Natural killer cell (primary cell): ENCODE data around the gene ZNF575. TPM values are rescaled to one million over a fixed set of nuclear protein-coding genes. Genes with fewer than 3 reads are reported as not detected.
"Not testable (repeated sequence)": the region's sequence is repeated elsewhere in the genome, so short reads cannot be mapped to it uniquely, and the experiment has no call there.

Experiments
- ATAC-seq, 3 donors: fragments of 150-1000 bp in 2 of 3; fragments of 200-7000 bp in 1 of 3; cut with Tn5 transposase; 1 replicate in 1 of 3; 2 replicates in 2 of 3; pipeline ENCODE4 v1.10.0; 2021; ENCODE audit warnings: mild to moderate bottlenecking in 2 of 3, moderate library complexity in 2 of 3
- DNase-seq, 2 donors: peaks; one replicate each; pipeline versions ENCODE4 v3.0.0 to v3.0.0-alpha.2; 2013 to 2021; ENCODE audit warnings: mixed read lengths in 1 of 2
- H3K27ac ChIP-seq: one replicate; pipeline ENCODE4 v1.5.1; 2013; ENCODE audit warnings: mild to moderate bottlenecking, low read length
- H3K27me3 ChIP-seq: one replicate; pipeline ENCODE4 v1.6.1; 2013; ENCODE audit warnings: low read length; ENCODE audit not compliant: control insufficient read depth, insufficient read depth
- H3K36me3 ChIP-seq: one replicate; pipeline ENCODE4 v1.6.1; 2013; ENCODE audit warnings: low read length; ENCODE audit not compliant: control insufficient read depth, insufficient read depth
- H3K4me1 ChIP-seq: one replicate; pipeline ENCODE4 v1.6.1; 2013; ENCODE audit warnings: low read length; ENCODE audit not compliant: control insufficient read depth, insufficient read depth
- H3K4me3 ChIP-seq: one replicate; pipeline ENCODE4 v1.5.1; 2013; ENCODE audit warnings: low read length
- H3K9me3 ChIP-seq: one replicate; pipeline ENCODE4 v1.6.1; 2013; ENCODE audit warnings: low read length; ENCODE audit not compliant: control insufficient read depth, insufficient read depth
- H3K27ac Mint-ChIP-seq, 2 donors: one replicate each; pipeline ENCODE4 v1.8.0; 2022; ENCODE audit warnings: mild to moderate bottlenecking in 2 of 2, mixed read lengths in 2 of 2, moderate library complexity in 1 of 2
- H3K27me3 Mint-ChIP-seq, 2 donors: one replicate each; pipeline ENCODE4 v1.8.0; 2022; ENCODE audit warnings: low read depth in 2 of 2, mixed read lengths in 2 of 2
- H3K36me3 Mint-ChIP-seq: one replicate; pipeline ENCODE4 v1.8.0; 2022; ENCODE audit warnings: mixed read lengths
- H3K4me1 Mint-ChIP-seq, 2 donors: one replicate each; pipeline ENCODE4 v1.8.0; 2022; ENCODE audit warnings: mixed read lengths in 2 of 2
- H3K4me3 Mint-ChIP-seq: one replicate; pipeline ENCODE4 v1.8.0; 2022; ENCODE audit warnings: mild to moderate bottlenecking, moderate library complexity, mixed read lengths
- H3K9me3 Mint-ChIP-seq, 2 donors: one replicate each; pipeline ENCODE4 v1.8.0; 2022; ENCODE audit warnings: mixed read lengths in 2 of 2
- WGBS: methylation state at CpG from one replicate; pipeline ENCODE4 v1.1.7; 2013; ENCODE audit warnings: missing lambda C conversion rate; ENCODE audit not compliant: insufficient coverage; 5-methylcytosine and 5-hydroxymethylcytosine counted together
- intact Hi-C: fragments of 100-400 bp; cut with micrococcal nuclease; formaldehyde crosslinking; loops from one replicate; pipeline ENCODE4 v1.14.2; 2022
- total RNA-seq, 4 donors: library from RNA; stranded (reverse); fragments of 120-200 nt in 1 of 4; gene quantifications; one replicate each; pipeline versions ENCODE4 v1.2.3 to v1.2.4, GENCODE V29; 2013 to 2022
- TF ChIP-seq, protein P1 (sequence below): fragments of 200-600 bp; IDR thresholded peaks from one replicate; pipeline ENCODE4 v1.8.0; 2022; ENCODE audit warnings: antibody characterized with exemption

ZNF575 gene
- total RNA-seq, 3 donors from 2014 or later (not counting 1 experiment from before 2014, with no cell fraction given) = 1.9 to 5.4 (median 3.9) TPM

DNA sequence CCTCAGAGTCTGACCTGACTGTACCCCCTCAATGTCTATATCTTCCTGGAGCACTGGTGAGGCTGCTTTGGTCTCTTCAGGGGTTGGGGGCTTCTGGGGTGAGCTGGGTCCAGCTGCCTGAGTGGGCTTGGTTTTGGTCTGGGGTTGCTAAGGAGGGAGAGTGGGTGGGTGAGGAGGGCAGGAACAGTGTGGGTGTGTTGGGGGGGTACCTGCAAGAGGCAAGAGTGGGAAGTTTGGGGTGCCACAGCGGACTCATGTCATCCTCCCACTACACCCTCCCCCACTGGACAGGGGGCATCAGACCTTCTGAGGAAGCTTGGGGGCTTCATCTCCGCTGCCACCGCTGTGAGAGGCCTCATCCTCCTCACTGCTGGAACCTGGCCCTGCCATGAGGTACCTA is 13.6 kb downstream of the ZNF575 start:
- no peak overlapping the region for H3K27ac ChIP-seq
- WGBS = 100% methylated on average over 2 of the region's 3 CpGs
- H3K9me3 ChIP-seq = no peaks in the 10 kb centered on the region
- H3K27me3 ChIP-seq = no peaks in the 10 kb centered on the region
- DNase-seq = no peak
- intact Hi-C loops = no loop called here
- Mint-ChIP-seq H3K27me3 (no peaks in the 10 kb centered on the region), H3K9me3 (no peaks in the 10 kb centered on the region), H3K4me3 (no peak overlapping the region), H3K36me3 (no peaks in the 10 kb centered on the region), H3K4me1 (no peaks in the 10 kb centered on the region), H3K27ac (no peak overlapping the region)
- H3K4me3 ChIP-seq = no peak overlapping the region
- ATAC-seq = no peak
- peaks cover 39% of the 10 kb centered on the region for H3K36me3 ChIP-seq
- TF ChIP-seq, protein P1, sequence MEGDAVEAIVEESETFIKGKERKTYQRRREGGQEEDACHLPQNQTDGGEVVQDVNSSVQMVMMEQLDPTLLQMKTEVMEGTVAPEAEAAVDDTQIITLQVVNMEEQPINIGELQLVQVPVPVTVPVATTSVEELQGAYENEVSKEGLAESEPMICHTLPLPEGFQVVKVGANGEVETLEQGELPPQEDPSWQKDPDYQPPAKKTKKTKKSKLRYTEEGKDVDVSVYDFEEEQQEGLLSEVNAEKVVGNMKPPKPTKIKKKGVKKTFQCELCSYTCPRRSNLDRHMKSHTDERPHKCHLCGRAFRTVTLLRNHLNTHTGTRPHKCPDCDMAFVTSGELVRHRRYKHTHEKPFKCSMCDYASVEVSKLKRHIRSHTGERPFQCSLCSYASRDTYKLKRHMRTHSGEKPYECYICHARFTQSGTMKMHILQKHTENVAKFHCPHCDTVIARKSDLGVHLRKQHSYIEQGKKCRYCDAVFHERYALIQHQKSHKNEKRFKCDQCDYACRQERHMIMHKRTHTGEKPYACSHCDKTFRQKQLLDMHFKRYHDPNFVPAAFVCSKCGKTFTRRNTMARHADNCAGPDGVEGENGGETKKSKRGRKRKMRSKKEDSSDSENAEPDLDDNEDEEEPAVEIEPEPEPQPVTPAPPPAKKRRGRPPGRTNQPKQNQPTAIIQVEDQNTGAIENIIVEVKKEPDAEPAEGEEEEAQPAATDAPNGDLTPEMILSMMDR = no peak
- H3K4me1 ChIP-seq = no peaks in the 10 kb centered on the region

DNA sequence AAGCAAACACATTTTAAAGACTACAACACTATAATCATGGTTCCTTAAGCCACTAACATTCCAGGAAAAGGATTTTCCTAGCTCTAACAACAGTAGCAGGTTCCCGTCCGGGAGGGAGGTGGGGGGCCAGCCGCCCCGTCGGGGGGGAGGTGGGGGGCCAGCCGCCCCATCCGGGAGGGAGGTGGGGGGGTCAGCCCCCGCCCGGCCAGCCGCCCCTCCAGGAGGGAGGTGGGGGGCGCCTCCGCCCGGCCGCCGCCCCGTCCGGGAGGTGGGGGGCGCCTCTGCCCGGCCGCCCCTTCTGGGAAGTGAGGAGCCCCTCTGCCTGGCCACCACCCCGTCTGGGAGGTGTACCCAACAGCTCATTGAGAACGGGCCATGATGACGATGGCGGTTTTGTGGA is 14.9 kb downstream of the ZNF575 start:
- H3K4me3 Mint-ChIP-seq, H3K4me1 Mint-ChIP-seq, H3K27ac ChIP-seq, H3K4me3 ChIP-seq, H3K4me1 ChIP-seq, H3K27me3 Mint-ChIP-seq, DNase-seq, ATAC-seq, H3K9me3 Mint-ChIP-seq, H3K9me3 ChIP-seq, H3K27me3 ChIP-seq, H3K36me3 Mint-ChIP-seq, H3K27ac Mint-ChIP-seq, intact Hi-C loops: not testable (repeated sequence)
- H3K36me3 ChIP-seq = peaks cover 42% of the 10 kb centered on the region
- WGBS = no CpG with 5 or more reads among the region's 24 CpGs

DNA sequence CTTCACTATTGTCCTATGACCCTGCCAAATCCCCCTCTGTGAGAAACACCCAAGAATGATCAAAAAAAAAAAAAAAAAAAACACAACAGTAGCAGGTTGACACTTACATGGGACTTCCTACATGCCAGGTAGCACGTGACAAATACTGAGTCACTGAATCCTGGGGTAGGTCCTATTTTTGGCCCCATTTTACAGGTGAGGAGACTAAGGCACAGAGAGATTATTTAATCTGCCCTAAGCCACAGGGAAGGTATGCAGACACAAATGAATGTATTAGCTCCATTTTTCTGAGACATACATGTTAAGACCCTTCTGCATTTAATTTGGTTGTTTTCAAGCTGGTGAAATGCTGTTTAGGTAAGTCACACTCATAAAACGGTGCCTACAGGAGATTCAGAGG is 15.7 kb downstream of the ZNF575 start:
- Mint-ChIP-seq H3K27ac (no peak overlapping the region), H3K9me3 (no peaks in the 10 kb centered on the region)
- 81% methylated on average over 1 of the region's 2 CpGs for WGBS

DNA sequence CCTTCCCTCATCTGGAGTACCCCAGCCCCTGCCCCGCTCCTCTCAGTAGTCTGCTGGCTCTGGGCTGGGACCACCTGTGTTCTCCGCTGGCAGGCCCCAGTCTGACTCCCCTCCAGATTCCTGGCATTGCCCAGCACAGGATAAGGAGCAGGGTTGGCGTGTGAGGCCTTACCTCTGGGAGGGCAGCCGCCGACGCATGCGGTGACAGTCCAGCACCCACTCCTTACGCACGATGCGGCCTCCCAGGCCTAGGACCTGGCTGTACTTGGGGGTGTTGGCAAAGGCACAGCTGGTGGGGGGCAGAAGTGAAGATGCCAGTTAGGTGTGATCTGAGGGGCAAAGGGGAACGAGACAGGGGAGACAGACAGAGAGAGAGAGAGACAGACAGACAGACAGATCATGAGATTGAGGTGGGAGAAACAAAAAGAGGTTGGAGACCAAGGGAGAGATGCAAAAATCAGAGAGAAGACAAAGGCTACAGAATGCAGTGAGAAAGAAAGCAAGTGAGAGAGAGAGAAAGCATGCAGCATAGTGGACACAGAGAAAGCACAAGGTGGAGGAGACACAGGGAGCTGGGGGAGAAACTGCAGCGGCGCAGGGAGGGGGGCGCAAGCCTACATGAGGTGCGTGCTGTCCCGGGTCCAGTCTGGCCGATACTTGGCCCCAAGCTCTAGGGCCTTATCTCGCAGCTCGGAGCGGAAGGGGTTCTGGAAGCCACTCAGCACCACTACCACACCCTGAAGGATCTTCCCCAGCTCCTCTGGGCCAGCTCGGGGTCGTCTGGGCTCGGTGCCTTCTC is 18.6 kb downstream of the ZNF575 start:
- Mint-ChIP-seq H3K27ac (no peak overlapping the region), H3K4me1 (peaks cover 8 to 11% of the 10 kb centered on the region in 2 donors), H3K36me3 (no peaks in the 10 kb centered on the region), H3K27me3 (no peaks in the 10 kb centered on the region), H3K9me3 (no peaks in the 10 kb centered on the region), H3K4me3 (no peak overlapping the region)
- Histone ChIP-seq H3K36me3 (peaks cover 36% of the 10 kb centered on the region), H3K4me3 (no peak overlapping the region), H3K4me1 (peaks cover 7% of the 10 kb centered on the region), H3K27ac (no peak overlapping the region), H3K9me3 (no peaks in the 10 kb centered on the region), H3K27me3 (no peaks in the 10 kb centered on the region)
- DNase-seq (no peak), ATAC-seq (no peak)
- WGBS = 94% methylated on average over 23 of the region's 23 CpGs
- intact Hi-C loops = no loop called here
- TF ChIP-seq, protein P1 = no peak

More for the DNA sequence above, 15.7 kb downstream of the ZNF575 start:
- Mint-ChIP-seq H3K4me1 (no peaks in the 10 kb centered on the region), H3K36me3 (no peaks in the 10 kb centered on the region), H3K4me3 (no peak overlapping the region), H3K27me3 (no peaks in the 10 kb centered on the region)
- H3K4me3 ChIP-seq = no peak overlapping the region
- H3K36me3 ChIP-seq = peaks cover 40% of the 10 kb centered on the region
- H3K27me3 ChIP-seq = no peaks in the 10 kb centered on the region
- ATAC-seq (no peak), DNase-seq (no peak)
- H3K9me3 ChIP-seq = no peaks in the 10 kb centered on the region
- intact Hi-C loops = no loop called here
- H3K27ac ChIP-seq = no peak overlapping the region
- TF ChIP-seq, protein P1 = no peak
- H3K4me1 ChIP-seq = no peaks in the 10 kb centered on the region
